ENCODE data around the gene CATSPER4.

CATSPER4 gene
- total RNA-seq, result 0 reads per million in 2 experiments

- DNase-seq (ENCODE audit: low read depth), result no peak
Observed at GRCh38 chr1:26190373-26190987, at the start of gene CATSPER4. Gene CATSPER4 (plus strand): TSS chr1:26190602. CDS start chr1:26190628, 26 bp downstream.

GRCh38 chr1:26142159-26142558 is 48.2 kb upstream of the CATSPER4 start:
- DNase-seq (ENCODE audit: low read depth), result no peak

- peak; percentile 65 for DNase-seq (ENCODE audit: low read depth)
Observed at GRCh38 chr1:26145041-26145959, 45.1 kb upstream of the CATSPER4 start.

- DNase-seq (ENCODE audit: low read depth), result no peak
Observed at GRCh38 chr1:26145960-26146294, 44.5 kb upstream of the CATSPER4 start.

- DNase-seq (ENCODE audit: low read depth), result no peak
Observed at GRCh38 chr1:26148887-26149286, 41.5 kb upstream of the CATSPER4 start.

GRCh38 chr1:26153966-26154532 is 36.4 kb upstream of the CATSPER4 start:
- DNase-seq (ENCODE audit: low read depth), result no peak

GRCh38 chr1:26154750-26155149 is 35.7 kb upstream of the CATSPER4 start:
- DNase-seq (ENCODE audit: low read depth), result no peak

GRCh38 chr1:26155370-26156284 is 34.8 kb upstream of the CATSPER4 start:
- no peak for DNase-seq (ENCODE audit: low read depth)

GRCh38 chr1:26156285-26157038 is 33.9 kb upstream of the CATSPER4 start:
- DNase-seq (ENCODE audit: low read depth), result no peak

- no peak for DNase-seq (ENCODE audit: low read depth)
Observed at GRCh38 chr1:26158271-26158907, 32.0 kb upstream of the CATSPER4 start.

GRCh38 chr1:26158908-26159742 is 31.3 kb upstream of the CATSPER4 start, which contains the start of gene FAM110D:
Gene FAM110D (plus strand): TSS chr1:26159079. CDS start chr1:26161292, 2,213 bp downstream.
- no peak for DNase-seq (ENCODE audit: low read depth)

GRCh38 chr1:26159743-26160039 is 30.7 kb upstream of the CATSPER4 start:
- no peak for DNase-seq (ENCODE audit: low read depth)

GRCh38 chr1:26160527-26161414 is 29.6 kb upstream of the CATSPER4 start:
- DNase-seq (ENCODE audit: low read depth), result no peak

GRCh38 chr1:26161415-26162219 is 28.8 kb upstream of the CATSPER4 start:
- no peak for DNase-seq (ENCODE audit: low read depth)

- no peak for DNase-seq (ENCODE audit: low read depth)
Observed at GRCh38 chr1:26162220-26162709, 28.1 kb upstream of the CATSPER4 start.

GRCh38 chr1:26163684-26164035 is 26.7 kb upstream of the CATSPER4 start:
- DNase-seq (ENCODE audit: low read depth), result no peak

- peak; percentile 22 for DNase-seq (ENCODE audit: low read depth)
Observed at GRCh38 chr1:26164036-26164860, 26.2 kb upstream of the CATSPER4 start.
